RKO (cell line): ENCODE results near the gene ANKRD31.

Source experiments
- DNase-seq: peaks from one replicate; pipeline ENCODE4 v3.0.0-alpha.2; 2016; ENCODE audit warnings: low spot score

ANKRD31 gene

DNA sequence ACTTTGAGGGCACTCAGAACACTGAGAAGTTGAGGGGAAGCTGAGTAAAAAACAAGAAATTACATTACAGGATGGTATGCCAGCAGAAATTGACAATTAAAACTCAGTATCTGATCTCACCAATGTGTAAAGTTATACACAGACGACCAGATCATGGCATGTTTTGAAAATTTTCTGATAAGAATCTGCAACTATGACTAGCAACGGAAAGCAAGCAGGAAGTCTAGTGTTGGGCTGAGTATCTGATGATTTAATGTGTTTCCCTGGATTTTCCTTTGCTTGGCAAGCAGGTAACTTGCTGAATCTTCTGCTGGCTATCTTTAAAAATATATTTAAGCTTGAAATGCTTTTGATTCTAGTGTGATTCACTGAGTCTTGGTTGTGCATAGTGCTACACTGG, 179.1 kb downstream of the ANKRD31 start:
- DNase-seq, result no peak

DNA sequence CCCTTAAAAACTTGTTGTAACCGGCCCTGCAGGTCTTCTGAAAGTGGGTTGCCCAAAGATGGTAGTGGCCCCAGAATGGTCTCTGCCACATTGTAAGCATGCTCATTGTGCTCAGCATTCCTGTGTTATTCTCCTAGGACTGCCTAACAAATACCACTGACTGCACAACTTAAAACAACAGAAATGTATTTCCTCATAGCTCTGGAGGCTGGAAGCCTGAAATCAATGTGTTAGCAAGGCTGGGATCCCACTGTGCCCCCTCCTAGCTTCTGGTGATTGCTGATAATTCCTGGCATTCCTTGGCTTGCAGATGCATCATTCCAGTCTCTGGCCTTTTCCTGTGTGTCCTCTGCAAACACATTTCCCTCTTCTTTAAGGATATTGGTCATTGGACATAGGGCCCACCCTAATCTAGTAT, 180.9 kb downstream of the ANKRD31 start:
- DNase-seq, result no peak

DNA sequence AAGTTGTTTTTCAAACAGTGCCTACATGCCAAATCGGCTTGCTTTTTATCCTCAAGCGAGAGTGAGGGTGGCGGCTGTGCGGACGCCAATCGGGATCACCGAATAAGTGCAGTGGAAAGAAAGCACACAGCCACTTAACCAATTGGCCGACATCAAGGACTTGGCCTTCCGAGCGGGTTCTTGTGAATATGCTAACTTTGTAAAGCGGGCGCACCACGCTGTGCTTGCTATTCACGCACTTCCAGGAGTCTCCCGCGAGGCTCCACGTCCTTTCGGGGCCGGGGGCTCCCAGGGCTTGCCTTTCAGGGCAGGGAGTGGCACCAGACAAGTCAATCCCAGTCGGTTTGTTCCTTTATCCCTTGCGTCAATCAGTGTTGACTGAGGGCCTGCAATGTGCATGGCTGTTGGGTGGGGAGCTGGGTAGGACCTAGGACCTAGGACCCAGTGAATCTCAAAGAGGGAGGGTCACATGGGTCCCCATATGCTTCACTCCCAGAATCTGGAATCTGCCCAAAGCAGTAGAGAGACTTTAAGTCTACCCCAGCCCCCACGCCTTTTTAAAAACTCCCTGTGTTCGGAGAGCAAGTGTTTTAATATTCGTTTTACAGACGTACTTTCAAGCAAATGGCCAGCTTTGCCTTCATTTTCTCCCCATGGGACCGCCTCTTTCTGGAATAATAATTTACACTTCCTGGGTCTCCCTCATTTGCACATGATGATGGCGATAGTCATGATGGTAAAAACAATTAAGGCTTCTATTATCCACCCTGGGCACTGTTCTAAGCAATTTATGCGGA, 182.3 kb downstream of the ANKRD31 start:
- no peak for DNase-seq

DNA sequence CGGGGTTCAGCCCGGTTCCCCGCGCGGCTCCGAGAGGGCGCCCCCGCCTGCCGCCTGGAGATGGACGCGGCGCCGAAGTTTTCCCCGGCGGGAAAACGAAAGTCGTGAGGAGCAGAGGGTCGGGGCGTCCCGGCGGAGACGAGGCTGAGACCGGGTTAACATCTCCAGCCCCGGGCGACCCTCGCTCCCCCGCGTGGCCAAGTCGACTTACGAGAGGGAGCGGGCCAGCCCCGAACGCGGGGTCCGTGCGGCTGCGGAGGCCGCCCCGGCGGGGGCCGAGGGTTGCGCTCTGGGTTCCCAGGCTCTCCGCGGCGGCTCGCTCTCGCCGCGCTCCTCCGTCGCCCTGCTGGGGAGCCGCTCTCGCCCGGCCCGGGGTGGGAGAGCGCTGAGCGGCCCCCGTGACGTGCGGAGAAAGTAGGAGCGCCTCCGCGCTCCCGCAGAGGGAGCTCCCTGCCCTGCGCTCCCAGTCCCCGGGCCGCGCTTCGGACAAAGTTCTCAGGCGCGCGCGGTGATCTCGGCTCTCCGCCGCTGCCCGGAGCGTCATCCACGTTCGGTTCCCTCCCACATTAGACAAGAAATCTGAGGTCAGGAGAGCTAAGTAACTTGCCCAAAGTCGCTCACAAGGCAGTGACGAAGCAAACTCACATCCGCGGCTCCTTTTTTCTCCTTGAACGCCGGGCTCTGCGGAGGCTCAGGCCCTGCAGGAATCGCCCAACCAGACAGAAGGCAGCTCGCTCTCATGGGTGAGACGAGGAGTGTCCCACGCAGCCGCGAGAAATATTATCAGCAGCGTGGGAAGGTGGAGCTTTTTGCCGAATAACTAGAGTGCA, 183.2 kb downstream of the ANKRD31 start:
- peak; percentile 83 for DNase-seq

DNA sequence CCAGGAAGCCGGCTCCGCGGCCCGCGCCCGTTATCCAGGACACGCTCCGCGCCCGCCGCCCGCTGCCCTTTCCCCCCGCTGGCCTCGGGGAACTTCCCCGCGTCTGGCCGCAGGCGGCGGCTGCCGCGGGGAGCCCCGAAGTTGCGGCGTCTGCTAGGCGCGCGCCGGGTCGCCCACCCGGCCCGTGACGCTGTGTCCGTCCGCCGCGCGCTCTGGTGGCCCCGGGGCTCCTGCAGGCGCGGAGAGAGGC, 183.7 kb downstream of the ANKRD31 start:
- DNase-seq, result peak; percentile 37

DNA sequence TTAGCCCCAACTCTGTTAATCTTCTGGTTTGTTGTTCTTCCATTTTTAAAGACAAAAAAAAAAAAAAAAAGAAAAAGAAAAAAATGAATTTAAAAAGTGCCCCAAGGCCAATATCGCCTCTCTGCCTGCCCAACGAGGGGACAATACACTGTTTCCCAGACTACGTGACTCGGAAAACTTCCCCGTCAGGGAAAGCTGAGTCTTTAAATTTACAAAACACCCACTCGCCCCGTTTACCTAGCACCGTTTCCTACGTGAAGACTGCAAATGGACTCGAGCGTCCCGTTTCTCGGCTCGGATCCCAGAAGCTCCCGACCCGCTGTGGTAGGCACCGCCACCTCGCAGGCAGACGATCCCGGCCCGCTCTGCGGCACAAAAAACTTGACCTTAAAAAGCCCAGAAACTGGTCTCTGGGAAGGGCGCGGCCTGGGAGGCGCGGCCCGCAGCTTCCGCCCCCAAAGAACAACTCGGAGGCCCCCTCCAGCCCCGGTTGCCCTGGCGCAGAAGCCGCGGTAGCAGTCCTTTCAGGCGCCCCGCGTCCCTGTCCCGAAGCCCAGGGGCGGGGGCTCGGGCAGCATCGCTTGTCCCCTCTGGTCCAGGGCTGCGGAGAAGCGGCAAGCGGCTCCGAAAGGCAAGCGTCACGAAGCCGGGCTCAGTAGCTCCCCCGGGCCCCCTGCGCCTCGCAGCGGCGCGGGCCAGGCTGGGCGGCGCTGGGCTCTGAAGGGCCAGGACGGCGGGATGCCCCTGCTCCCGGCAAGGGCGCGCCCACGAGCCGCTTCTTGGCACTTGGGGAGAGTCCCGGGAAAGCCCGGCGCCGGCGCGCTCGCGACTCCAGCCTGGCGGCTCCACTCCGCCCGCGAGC, 184.3 kb downstream of the ANKRD31 start, which contains the start of gene GCNT4:
TSS of gene GCNT4 (minus strand) at position 367 of the 862 bp plus-strand sequence. CDS start 22,521 bp downstream, outside the sequence.
- peak; percentile 49 for DNase-seq

DNA sequence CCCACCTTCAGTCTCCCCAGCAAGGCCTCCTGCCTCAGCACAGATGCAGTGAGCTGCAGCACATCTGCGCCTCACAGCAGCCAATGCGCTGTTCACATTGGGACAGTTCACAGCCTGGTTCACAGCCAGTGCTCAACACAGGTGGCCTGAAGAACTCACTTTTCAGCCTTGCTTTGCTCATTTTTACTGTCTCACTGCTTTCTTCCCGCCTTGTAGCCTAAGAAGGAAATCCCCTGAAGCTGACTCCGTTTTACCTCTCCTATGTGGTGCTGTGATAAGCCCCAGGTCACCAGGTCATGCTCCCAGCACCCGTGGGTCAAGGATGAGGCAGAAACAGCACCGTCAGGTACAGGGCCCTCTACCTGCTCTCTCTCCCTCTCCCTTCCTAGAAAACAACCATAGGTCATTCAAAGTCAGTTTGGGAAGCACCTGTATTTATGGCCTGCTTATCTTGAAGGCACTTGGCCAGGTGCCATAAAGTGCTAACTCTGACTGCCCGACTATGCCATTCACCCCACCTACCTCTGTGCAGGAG, 185.4 kb downstream of the ANKRD31 start:
- DNase-seq, result no peak

DNA sequence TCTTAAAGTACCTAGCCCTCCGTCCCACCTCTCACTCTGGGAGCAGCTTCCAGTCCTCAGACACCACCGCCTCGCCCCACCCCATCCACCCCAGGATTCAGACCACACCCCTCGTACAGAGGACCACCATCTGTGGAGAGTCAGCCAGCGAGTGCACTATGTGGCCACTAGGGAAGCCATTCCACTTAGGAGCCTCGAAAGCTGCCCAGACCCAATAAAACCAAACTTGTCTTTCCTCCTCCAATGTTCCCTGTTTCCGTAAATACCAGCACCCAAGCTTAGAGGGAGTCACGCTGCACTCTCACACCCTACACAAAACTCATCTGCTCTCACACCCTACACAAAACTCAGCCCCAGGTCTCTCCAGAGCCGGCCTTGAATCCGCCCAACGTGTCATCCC, 186.3 kb downstream of the ANKRD31 start:
- peak; percentile 64 for DNase-seq

DNA sequence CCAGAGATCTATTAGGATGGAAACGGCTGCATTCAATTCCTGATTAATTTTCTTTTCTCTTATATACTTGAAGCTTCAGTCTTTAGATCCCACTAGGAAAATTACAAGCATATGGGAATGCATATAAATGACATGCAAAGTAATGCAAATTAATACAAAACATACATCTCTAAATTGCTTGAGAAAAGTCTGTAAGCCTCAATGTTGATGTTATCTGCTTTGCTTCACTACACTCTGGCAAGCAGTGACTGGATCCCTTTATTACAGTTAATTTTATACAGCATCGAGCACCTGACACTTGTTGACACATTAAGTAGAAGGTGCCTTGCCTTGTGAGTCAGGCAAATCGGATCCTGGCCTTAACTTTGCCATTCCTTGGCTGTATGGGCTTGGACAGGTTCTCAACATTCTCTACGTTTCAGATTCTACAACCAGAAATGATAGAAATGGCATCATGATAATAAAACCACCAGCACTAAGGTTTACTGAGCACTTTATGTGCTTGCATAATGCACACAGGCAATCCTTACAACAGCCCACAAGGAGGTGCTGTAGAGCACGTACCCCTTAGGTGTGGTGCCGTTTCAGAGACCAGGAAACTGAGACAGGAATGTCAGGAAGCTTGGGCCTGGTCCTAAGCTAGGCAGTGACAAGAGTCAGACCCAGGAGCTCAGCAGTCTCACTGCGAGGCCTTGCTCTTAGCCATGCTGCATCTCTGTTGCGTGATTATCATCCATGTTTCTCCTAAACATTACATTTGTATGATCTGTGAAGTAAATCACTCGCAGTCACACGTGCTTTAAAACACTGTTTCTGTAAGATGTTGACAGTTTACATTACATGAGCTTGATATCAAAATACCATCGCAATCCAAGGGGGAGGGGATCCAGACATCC, 187.0 kb downstream of the ANKRD31 start:
- DNase-seq, result peak; percentile 76

DNA sequence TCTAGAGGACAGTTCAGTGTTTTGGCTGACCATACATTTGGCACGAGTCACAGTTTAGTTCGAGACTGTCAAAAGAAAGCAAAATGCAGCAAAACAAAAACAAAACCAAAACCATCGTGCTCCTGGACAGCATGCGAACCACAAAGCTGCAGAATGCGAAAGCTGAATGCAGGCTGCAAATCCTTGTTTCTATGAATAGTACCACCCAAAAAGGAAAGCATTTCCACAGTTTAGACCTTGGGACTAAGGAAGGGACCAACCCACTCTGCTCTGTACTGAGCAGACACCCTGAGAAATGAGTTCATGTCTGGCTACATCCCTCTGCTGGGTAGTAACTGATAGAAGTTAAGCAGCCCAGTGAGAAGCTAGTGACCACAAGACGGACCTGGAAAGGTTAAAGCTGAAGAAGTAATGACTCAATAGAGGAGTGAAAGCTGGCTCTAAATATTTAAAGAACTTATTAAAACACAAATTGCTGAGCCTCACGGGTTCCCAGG, 188.2 kb downstream of the ANKRD31 start:
- DNase-seq, result no peak

DNA sequence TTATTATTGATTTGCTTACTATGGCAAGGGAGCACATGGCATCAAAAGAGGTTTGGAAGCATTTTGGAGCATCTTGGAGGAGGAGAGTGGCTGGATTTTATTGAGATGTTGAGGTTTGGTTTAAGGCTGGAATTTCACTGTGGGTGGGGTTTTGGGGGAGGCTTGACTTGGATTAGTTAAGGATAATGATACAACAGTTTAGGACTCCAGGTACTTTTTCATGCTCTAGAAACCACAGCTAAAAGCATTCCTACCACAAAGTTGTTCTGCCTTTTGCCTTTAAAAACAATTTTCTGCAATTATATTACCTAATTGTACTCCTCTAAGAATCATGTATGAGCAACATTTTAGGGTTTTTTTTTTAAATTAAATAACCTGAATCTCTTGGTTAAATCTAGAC, 189.3 kb downstream of the ANKRD31 start:
- no peak for DNase-seq

DNA sequence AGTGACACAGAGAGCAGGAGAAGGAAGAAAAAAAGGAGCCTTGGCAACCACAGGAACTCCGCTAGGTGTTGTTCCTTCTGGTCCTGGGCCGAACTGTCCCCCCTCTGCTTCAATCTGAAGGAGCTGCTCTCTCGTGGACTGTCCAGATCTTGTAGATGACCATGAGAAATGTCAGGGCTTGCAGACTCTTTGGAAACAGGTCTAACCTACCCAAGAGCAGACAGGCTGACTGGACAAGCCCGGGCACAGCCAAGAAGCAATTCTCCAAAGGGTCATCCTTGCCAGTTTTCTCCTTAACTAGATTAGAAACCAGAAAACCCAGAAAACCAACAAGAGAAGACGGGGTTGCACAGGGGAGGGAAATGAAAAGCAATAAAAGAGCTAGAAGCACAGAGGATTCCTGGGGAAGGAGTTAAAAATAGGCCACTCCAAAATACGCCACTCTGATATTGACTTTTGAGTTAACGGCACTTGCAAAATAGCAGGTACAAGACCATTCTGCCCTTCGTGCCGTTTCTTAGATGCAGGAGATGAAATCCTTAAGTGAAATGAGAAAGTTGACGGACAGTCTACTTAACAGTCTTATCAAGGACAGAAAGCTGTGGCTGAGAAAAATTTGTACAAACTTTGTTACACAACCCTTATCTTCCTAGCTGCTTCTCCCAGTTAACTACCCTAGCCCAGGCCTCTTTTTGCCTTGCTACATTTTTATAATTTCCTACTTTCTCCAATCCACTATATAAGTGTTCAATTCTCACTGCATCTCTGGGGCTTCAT, 190.1 kb downstream of the ANKRD31 start:
- no peak for DNase-seq

DNA sequence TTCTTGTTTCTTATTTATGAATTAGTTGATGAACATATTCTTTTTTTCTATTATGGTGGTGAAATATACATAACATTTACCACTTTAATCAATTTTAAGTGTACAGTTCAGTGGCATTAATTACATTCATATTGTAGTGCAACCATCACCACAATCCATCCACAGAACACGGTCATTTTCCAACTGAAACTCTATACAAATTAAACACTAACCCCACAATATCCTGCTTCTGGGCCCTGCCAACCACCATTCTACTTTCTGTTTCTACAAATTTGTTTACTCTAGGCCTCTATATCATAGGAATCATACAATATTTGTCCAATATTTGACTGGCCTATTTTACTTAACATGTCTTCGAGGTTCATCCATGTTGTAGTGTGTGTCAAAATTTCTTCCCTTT, 191.6 kb downstream of the ANKRD31 start:
- DNase-seq, result no peak

DNA sequence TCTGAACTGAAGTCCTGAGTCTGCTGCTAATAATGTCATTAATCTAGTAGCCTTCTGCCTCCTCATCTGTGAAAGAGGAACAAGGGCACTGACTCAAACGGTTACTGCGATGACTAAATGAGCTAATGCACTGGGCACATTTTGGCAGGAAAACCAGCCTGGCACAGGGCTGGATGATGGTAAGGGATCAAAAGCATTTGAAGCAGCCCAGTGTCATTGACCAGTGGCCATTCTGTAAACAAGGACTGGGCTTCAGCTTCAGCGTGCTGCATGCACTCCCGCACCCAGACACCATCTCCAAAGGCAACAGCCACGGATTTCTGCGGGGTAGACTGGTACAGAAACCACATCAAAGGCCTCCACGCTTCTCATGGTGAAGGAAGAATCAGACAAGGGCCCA, 192.3 kb downstream of the ANKRD31 start:
- DNase-seq, result peak; percentile 21

DNA sequence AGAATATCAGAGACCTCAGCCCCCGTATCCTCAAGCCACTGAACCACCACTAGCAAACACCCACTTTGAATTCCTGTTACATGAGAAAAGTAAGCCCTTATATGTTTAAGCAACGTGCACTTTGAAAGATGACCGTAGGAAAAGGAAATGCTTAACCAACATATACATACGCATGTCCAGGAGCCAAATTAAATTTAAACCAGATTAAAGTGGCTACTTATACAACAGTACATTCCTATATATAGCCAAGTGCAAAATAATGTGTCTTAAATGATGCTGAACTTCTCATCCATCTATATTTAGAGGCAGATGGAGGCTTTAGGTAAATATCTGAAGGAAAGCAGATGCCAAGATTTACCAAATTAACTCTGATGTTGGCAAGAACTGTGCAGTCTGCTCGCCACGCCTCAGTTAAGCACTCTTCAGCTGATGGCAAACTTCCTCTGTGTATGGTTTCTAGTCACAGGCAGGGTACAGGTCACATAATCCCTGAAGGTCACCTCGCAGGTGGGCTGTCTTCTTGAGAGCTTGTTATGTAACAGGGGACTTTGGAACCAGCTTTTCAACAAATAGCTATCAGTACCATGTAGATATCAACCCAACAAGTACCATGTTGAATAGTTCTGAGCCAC, 192.9 kb downstream of the ANKRD31 start:
- no peak for DNase-seq

DNA sequence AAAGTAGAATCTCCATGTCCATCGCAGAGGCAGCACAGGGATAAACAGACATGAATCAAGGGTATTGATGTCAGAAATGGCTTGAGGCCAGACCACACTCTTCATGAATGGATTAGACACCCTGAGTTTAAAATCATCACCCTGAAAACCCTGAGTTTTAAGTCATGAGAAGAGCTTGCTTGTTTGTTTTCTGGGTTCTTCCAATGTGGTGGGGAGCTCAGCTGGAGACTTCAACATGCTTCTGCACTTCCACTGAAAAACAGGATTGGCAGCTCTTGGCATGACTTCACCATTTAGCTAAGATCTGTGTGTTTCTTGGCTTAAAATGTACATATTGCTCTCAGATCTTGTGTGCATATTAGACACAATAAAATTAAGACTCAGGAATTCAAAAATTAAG, 194.2 kb downstream of the ANKRD31 start:
- no peak for DNase-seq

DNA sequence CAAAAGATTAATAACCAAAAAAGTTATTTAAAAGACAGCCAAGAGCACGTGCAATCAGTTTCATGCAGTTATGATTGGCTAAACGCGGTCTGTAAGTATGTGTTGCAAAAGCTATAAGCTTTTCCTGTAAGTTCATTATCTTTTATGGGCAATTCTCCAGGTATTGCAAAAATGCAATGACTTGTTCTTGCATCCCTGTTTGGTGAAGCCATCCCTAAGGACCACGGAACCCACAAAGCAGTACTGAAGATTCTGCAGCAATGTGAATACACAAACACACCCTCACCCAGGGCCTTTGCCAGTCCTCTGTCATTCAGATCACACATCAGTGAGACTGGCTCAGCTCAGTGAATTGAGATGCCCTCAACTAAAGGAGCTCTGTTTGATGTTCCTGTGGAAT, 195.7 kb downstream of the ANKRD31 start:
- no peak for DNase-seq

DNA sequence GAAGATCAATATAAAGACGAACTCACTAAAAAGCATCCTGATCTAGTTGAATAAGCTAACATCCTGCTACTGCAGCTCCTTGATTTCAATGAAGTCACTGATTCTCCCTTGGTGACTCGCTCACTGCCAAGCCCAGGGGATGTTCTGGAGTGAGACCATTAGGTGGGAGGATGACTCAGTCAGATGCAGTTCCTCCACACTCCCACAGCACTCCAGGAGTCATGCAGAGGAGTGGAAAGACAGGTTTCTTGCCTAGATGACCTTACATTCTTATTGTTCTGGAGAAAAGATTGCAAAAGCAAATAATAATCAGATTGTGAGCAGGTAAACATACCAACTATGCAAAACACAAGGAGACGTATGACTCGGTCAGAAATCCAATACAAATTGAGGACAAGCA, 199.6 kb downstream of the ANKRD31 start:
- peak; percentile 84 for DNase-seq

DNA sequence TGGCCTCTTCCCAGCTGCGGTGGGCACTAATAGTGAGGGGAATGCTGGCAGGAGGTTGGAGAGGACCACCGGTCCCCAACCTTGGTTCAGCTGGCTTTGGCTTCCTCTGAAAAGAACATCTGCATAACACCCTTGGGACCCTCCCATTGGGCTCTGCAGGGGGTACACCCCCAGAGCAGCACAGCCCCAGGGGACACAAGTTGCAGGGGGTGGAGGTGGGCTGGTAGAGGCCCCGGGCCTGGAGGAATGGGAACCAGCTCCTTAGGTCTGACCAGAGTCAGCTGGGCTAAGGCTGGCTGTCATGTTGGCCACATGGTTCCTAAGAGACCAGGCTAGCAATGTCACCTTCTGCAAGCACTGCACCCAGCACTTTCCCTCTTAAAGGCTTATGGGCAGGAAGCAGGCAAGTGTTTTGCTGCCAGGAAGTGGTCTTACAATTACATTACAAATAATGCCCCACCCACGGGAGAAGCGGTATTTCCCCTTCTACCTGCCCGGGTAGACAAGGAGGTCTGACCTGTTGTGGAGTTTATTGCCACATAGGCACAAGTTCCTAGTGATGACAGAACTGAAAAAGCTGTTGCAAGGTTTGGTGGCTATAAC, 202.4 kb downstream of the ANKRD31 start:
- DNase-seq, result no peak
